H1 (cell line): ENCODE data around the gene PPARD. TPM values are rescaled to one million over a fixed set of nuclear protein-coding genes. Genes with fewer than 3 reads are reported as not detected.

Experiments
- CBX8 ChIP-seq: fragments of 300-800, 300-1000 bp; sonication (generic); IDR thresholded peaks from 2 replicates; pipeline ENCODE4 v1.7.1; 2016; ENCODE audit warnings: low read depth, low read length, borderline replicate concordance
- NRF1 ChIP-seq: IDR thresholded peaks from 2 replicates; pipeline ENCODE4 v1.6.1; 2011; ENCODE audit warnings: mild to moderate bottlenecking, low read depth, low read length, improper control_type of control experiment
- SP2 ChIP-seq: IDR thresholded peaks from 2 replicates; pipeline ENCODE4 v1.6.1; 2012; ENCODE audit warnings: mild to moderate bottlenecking, low read length, inconsistent platforms
- SUZ12 ChIP-seq: fragments of 200-600 bp; sonication (generic); IDR thresholded peaks from 2 replicates; pipeline ENCODE4 v1.6.1; 2012; ENCODE audit warnings: mild to moderate bottlenecking, inconsistent platforms, low read length, moderate library complexity, mixed read lengths
- polyA plus RNA-seq, 7 experiments: library from polyadenylated mRNA; depleted of rRNA in 3 of 7; stranded (reverse) in 5 of 7; unstranded in 2 of 7; fragments of >200 nt in 5 of 7; fragments of 200-250 nt in 2 of 7; gene quantifications; 1 replicate in 5 of 7; 2 replicates in 1 of 7; 4 replicates in 1 of 7; pipeline versions ENCODE4 v1.2.1 to v1.2.3, GENCODE V29; 2011 to 2013; ENCODE audit warnings: missing spikeins in 2 of 7, mixed read lengths in 2 of 7
- total RNA-seq: library from RNA; stranded (reverse); fragmentation: NEBNext Ultra II Directional; extraction: Animal tissue kit (Norgen Biotek cat#: 25700); gene quantifications from 2 replicates; pipeline ENCODE4 v1.2.1, GENCODE V29; 2021
- TF ChIP-seq, protein P1 (sequence below): IDR thresholded peaks from 2 replicates; pipeline ENCODE4 v1.6.1; 2012; ENCODE audit warnings: inconsistent platforms
- TF ChIP-seq, protein P2 (sequence below): IDR thresholded peaks from 2 replicates; pipeline ENCODE4 v1.6.1; 2011; ENCODE audit warnings: low read length, improper control_type of control experiment

Gene PPARD
- total and polyA plus RNA-seq, 2 of the 8 experiments (the other 6 are each of a cell fraction or from before 2014, with no cell fraction given): 14.6 to 14.9 TPM

- TF ChIP-seq, protein P1, sequence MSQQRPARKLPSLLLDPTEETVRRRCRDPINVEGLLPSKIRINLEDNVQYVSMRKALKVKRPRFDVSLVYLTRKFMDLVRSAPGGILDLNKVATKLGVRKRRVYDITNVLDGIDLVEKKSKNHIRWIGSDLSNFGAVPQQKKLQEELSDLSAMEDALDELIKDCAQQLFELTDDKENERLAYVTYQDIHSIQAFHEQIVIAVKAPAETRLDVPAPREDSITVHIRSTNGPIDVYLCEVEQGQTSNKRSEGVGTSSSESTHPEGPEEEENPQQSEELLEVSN: no peak
- TF ChIP-seq SP2 (no peak), NRF1 (no peak), SUZ12 (no peak), CBX8 (no peak)
- TF ChIP-seq, protein P2, sequence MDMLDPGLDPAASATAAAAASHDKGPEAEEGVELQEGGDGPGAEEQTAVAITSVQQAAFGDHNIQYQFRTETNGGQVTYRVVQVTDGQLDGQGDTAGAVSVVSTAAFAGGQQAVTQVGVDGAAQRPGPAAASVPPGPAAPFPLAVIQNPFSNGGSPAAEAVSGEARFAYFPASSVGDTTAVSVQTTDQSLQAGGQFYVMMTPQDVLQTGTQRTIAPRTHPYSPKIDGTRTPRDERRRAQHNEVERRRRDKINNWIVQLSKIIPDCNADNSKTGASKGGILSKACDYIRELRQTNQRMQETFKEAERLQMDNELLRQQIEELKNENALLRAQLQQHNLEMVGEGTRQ: no peak
Observed at GRCh38 chr6:35367646-35368037, 25.3 kb downstream of the PPARD start (continued).
